Measurements from ENCODE around the gene PAFAH1B1. TPM values are rescaled to one million over a fixed set of nuclear protein-coding genes. Genes with fewer than 3 reads are reported as not detected.

Gene PAFAH1B1
- total and polyA plus RNA-seq, 10 of the 15 experiments (the other 5 are each of a cell fraction or from before 2014, with no cell fraction given), result 28.9 to 107 (median 49.1) TPM

DNA sequence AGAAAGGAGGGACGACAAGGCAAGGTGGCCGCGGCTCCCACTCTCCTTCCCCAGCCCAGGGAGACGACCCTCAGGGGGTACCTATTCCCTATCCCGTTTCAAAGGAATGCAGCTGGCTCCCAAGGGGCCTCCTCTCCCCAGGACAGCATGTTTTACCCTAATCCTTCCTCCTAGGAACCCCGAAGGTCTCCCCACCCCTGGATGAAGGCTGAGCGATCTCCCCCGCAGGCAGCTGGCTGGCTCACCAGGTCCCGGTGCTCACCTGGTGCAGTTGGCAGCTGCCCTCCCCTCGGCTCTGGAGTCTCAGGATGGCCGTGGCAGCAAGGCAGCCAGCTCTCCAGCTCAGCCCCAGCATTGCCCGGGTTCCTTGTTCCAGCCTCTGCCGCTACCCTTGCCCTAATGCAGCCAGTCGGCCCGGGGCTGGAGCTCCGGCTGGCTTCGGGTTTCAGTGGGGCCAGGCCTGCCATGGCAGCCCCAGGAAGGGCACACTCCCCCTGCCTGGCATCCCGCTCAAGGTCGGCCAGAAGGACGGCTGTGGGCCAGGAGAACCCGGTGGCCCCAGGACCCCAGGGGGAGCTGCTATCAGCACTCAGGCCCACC is 113.6 kb downstream of the PAFAH1B1 start:
- intact Hi-C loops (cut with micrococcal nuclease; ENCODE audit: unreplicated experiment) (no loop called here), in situ Hi-C loops (cut with MboI) (no loop called here)
- BruUV-seq (replicated peaks), result no TSS peak
- H3K9ac ChIP-seq (ENCODE audit: control insufficient read depth, insufficient read depth, low read length), result no peak overlapping the region
- SMC1A ChIA-PET (ENCODE audit: uncharacterized antibody, unreplicated experiment), result interaction anchor here (1.6 kb wide), 1 partner anchor 325 kb away, joined by 5 read pairs; no protein-coding TSS in a partner anchor
- CTCF ChIA-PET, result interaction anchor here (1.8 kb wide), 1 partner anchor 291 kb away, joined by 7 read pairs; no protein-coding TSS in a partner anchor
- no peak overlapping the region for H3K27ac ChIP-seq (ENCODE audit: control insufficient read depth, insufficient read depth)
- peaks cover 68% of the 10 kb centered on the region for H3K79me2 ChIP-seq (ENCODE audit: control insufficient read depth, insufficient read depth, low read length)
- no peaks in the 10 kb centered on the region for H3K27me3 ChIP-seq (replicated peaks in 1 of 2; ENCODE audit: control insufficient read depth in 2 of 2, insufficient read depth in 2 of 2, low read length in 1 of 2)
- no peak for DNase-seq (ENCODE audit: low read depth, low spot score)
- H3K4me3 ChIP-seq, result no peak overlapping the region
- POLR2A ChIA-PET, result interaction anchor here (0.9 kb wide), 1 partner anchor 114 kb away, joined by 3 read pairs; the partner anchor contains the start of gene PAFAH1B1
- H2AFZ ChIP-seq (ENCODE audit: control insufficient read depth, low read depth, low read length), result no peak overlapping the region
- H3K9me3 ChIP-seq (replicated peaks; ENCODE audit: control insufficient read depth, insufficient read depth, low read length), result no peaks in the 10 kb centered on the region
- H3K4me2 ChIP-seq (ENCODE audit: control insufficient read depth, insufficient read depth), result no peak overlapping the region
- ATAC-seq, result no peak
- no peak for FAIRE-seq
- WGBS (ENCODE audit: insufficient coverage, insufficient replicate concordance, low lambda C conversion rate, missing lambda C conversion rate), result 91% methylated on average over 21 of the region's 21 CpGs
- RAD21 ChIA-PET (ENCODE audit: unreplicated experiment), result no interaction called here
- H4K20me1 ChIP-seq (ENCODE audit: control insufficient read depth, insufficient read depth), result peaks cover 8% of the 10 kb centered on the region; the same call in 1 of the 2 replicates
- peaks cover 2 to 30% of the 10 kb centered on the region in 2 experiments; a peak in 3 of 4 replicates for H3K36me3 ChIP-seq (ENCODE audit: control insufficient read depth in 2 of 2, insufficient read depth in 2 of 2, low read length in 1 of 2)
- no peak for TF ChIP-seq ZZZ3 (IDR thresholded peaks at IDR 0.05; ENCODE audit: control insufficient read depth, insufficient read length, low read depth)
- TF ChIP-seq MTA2 (IDR thresholded peaks at IDR 0.05; ENCODE audit: low read depth), result no peak
- no peak for TF ChIP-seq EED (IDR thresholded peaks at IDR 0.05; ENCODE audit: low read depth)
- TF ChIP-seq RELA (IDR thresholded peaks at IDR 0.05; ENCODE audit: borderline replicate concordance, partially characterized antibody), result no peak
- TF ChIP-seq ZNF384 (IDR thresholded peaks at IDR 0.05; ENCODE audit: borderline replicate concordance, low read depth, low read length), result no peak
- peaks cover 20% of the 10 kb centered on the region for H3K4me1 ChIP-seq (ENCODE audit: control insufficient read depth, insufficient read depth, low read length)
